Keratinocyte (primary cell): ENCODE results near the gene SNAP25. TPM values are rescaled to one million over a fixed set of nuclear protein-coding genes. Genes with fewer than 3 reads are reported as not detected.

ENCODE experiments used
- DNase-seq: peaks from one replicate; pipeline ENCODE4 v3.0.0-alpha.2; 2011; ENCODE audit warnings: low read depth, missing footprints, low spot score
- FAIRE-seq: peaks from 2 replicates; lab custom pipeline; 2011; peaks lifted over from hg19 to GRCh38; lab: Jason Lieb, UNC
- H2AFZ ChIP-seq: 2 replicates; pipeline ENCODE4 v1.6.0; 2012; ENCODE audit warnings: low read length, control low read depth, inconsistent platforms; ENCODE audit not compliant: control insufficient read depth
- H3K27ac ChIP-seq: 2 replicates; pipeline ENCODE4 v1.5.1; 2011; ENCODE audit warnings: low read length; ENCODE audit not compliant: control insufficient read depth, insufficient read depth
- H3K27me3 ChIP-seq: 3 replicates; pipeline ENCODE4 v1.6.0; 2011; ENCODE audit warnings: low read length; ENCODE audit not compliant: control insufficient read depth, insufficient read depth; ENCODE audit errors: extremely low read depth
- H3K36me3 ChIP-seq, 2 experiments: 2 replicates in 1 of 2; 3 replicates in 1 of 2; pipeline ENCODE4 v1.5.1; 2011; ENCODE audit warnings: low read length in 2 of 2, mild to moderate bottlenecking in 1 of 2; ENCODE audit not compliant: control insufficient read depth in 2 of 2, insufficient read depth in 2 of 2; ENCODE audit errors: extremely low read depth in 1 of 2
- H3K4me1 ChIP-seq: 3 replicates; pipeline ENCODE4 v1.5.1; 2011; ENCODE audit warnings: low read length; ENCODE audit not compliant: control insufficient read depth, insufficient read depth; ENCODE audit errors: extremely low read depth
- H3K4me2 ChIP-seq: 3 replicates; pipeline ENCODE4 v1.6.0; 2011; ENCODE audit warnings: low read depth, low read length; ENCODE audit not compliant: control insufficient read depth, insufficient read depth; ENCODE audit errors: extremely low read depth
- H3K4me3 ChIP-seq, 3 experiments: fragments of 200-600 bp in 1 of 3; sonication (generic) in 1 of 3; 2 replicates in 2 of 3; 3 replicates in 1 of 3; pipeline ENCODE4 v1.5.1; 2011 to 2016; ENCODE audit warnings: low read length in 3 of 3, mild to moderate bottlenecking in 3 of 3, control low read depth in 2 of 3, inconsistent platforms in 1 of 3, low read depth in 1 of 3, mixed read lengths in 1 of 3, mixed run types in 1 of 3, moderate library complexity in 1 of 3; ENCODE audit not compliant: control insufficient read depth in 2 of 3, insufficient read depth in 2 of 3; ENCODE audit errors: extremely low read depth in 1 of 3
- H3K79me2 ChIP-seq: 2 replicates; pipeline ENCODE4 v1.6.0; 2012; ENCODE audit warnings: low read length; ENCODE audit not compliant: control insufficient read depth, insufficient read depth
- H3K9ac ChIP-seq: 3 replicates; pipeline ENCODE4 v1.6.0; 2011; ENCODE audit warnings: low read length; ENCODE audit not compliant: control insufficient read depth, insufficient read depth; ENCODE audit errors: extremely low read depth
- H3K9me1 ChIP-seq: 3 replicates; pipeline ENCODE4 v1.6.0; 2011; ENCODE audit warnings: low read length; ENCODE audit not compliant: control insufficient read depth, insufficient read depth; ENCODE audit errors: extremely low read depth
- H3K9me3 ChIP-seq: 2 replicates; pipeline ENCODE4 v1.5.1; 2012; ENCODE audit warnings: low read depth, low read length; ENCODE audit not compliant: control insufficient read depth
- H4K20me1 ChIP-seq: 3 replicates; pipeline ENCODE4 v1.6.0; 2011; ENCODE audit warnings: low read length; ENCODE audit not compliant: control insufficient read depth, insufficient read depth; ENCODE audit errors: extremely low read depth
- EZH2 ChIP-seq: IDR thresholded peaks from one replicate; pipeline ENCODE4 v1.6.1; 2012; ENCODE audit warnings: inconsistent platforms, mild to moderate bottlenecking, low read length, moderate library complexity
- dilution Hi-C: fragments of 300-500 bp; cut with MboI; formaldehyde crosslinking; loops from one replicate; pipeline ENCODE4 v1.7.0; 2020; ENCODE audit warnings: low sequenced_read_pairs; ENCODE audit not compliant: extremely low pct_ligation_motif_present
- polyA plus RNA-seq, 5 experiments: library from polyadenylated mRNA; depleted of rRNA in 3 of 5; stranded (reverse) in 3 of 5; stranded (forward) in 1 of 5; unstranded in 1 of 5; fragments of >200 nt; gene quantifications; 1 replicate in 1 of 5; 2 replicates in 3 of 5; 3 replicates in 1 of 5; pipeline versions ENCODE4 v1.2.1 to v1.2.3, GENCODE V29; 2011 to 2012; ENCODE audit warnings: missing spikeins in 2 of 5, low read depth in 1 of 5, low replicate concordance in 1 of 5
- TF ChIP-seq, protein P1 (sequence below), 3 experiments: IDR thresholded peaks in 1 of 3; conservative IDR thresholded peaks in 1 of 3; optimal IDR thresholded peaks in 1 of 3; 2 replicates in 2 of 3; 3 replicates in 1 of 3; pipeline versions ENCODE3 to v1.5.1; 2011; ENCODE audit warnings: low read length in 3 of 3, mild to moderate bottlenecking in 3 of 3, moderate library complexity in 2 of 3, control low read depth in 1 of 3, inconsistent platforms in 1 of 3; ENCODE audit not compliant: insufficient read depth in 2 of 3; ENCODE audit errors: extremely low read depth in 1 of 3

SNAP25 gene
- polyA plus RNA-seq, 1 donor (not counting 4 experiments of a cell fraction or from before 2014, with no cell fraction given), result not detected

DNA sequence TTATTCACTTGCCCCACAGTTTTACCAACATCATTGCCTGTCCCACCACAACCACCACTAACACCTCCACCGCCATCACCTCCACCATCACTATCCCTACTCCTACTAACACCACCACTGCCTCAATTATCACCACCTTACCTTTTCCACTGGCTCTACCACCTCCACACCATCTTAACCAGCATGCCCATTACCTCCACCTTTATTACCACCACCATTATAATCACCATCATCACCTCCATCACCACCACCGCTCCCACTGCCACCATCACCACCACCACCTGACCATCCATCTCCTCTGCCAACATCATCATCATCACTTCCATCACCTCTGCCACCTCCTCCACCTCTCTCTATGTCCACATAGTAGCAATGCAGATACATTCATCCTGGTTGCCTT is 90.0 kb downstream of the SNAP25 start:
- no peak overlapping the region for H3K4me2 ChIP-seq
- TF ChIP-seq, protein P1, sequence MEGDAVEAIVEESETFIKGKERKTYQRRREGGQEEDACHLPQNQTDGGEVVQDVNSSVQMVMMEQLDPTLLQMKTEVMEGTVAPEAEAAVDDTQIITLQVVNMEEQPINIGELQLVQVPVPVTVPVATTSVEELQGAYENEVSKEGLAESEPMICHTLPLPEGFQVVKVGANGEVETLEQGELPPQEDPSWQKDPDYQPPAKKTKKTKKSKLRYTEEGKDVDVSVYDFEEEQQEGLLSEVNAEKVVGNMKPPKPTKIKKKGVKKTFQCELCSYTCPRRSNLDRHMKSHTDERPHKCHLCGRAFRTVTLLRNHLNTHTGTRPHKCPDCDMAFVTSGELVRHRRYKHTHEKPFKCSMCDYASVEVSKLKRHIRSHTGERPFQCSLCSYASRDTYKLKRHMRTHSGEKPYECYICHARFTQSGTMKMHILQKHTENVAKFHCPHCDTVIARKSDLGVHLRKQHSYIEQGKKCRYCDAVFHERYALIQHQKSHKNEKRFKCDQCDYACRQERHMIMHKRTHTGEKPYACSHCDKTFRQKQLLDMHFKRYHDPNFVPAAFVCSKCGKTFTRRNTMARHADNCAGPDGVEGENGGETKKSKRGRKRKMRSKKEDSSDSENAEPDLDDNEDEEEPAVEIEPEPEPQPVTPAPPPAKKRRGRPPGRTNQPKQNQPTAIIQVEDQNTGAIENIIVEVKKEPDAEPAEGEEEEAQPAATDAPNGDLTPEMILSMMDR (optimal IDR thresholded peaks at IDR 0.05 in 1 of 3, IDR thresholded peaks at IDR 0.05 in 1 of 3, conservative IDR thresholded peaks at IDR 0.05 in 1 of 3; ENCODE audit: extremely low read depth in 1 of 3, insufficient read depth in 2 of 3, low read length in 3 of 3), result no peak
- no peak for TF ChIP-seq EZH2
- no peak for FAIRE-seq
- dilution Hi-C loops, result no loop called here
- no peaks in the 10 kb centered on the region for H3K9me3 ChIP-seq
- peaks cover 39% of the 10 kb centered on the region for H3K4me1 ChIP-seq
- H3K9me1 ChIP-seq, result peaks cover 4% of the 10 kb centered on the region
- DNase-seq, result no peak
- H3K27me3 ChIP-seq, result no peaks in the 10 kb centered on the region
- no peaks in the 10 kb centered on the region for H4K20me1 ChIP-seq
- H3K9ac ChIP-seq, result no peak overlapping the region
- H3K27ac ChIP-seq, result no peak overlapping the region
- H3K4me3 ChIP-seq, result no peak overlapping the region
- H3K36me3 ChIP-seq, result no peaks in the 10 kb centered on the region
- H3K79me2 ChIP-seq, result no peaks in the 10 kb centered on the region
- no peak overlapping the region for H2AFZ ChIP-seq

DNA sequence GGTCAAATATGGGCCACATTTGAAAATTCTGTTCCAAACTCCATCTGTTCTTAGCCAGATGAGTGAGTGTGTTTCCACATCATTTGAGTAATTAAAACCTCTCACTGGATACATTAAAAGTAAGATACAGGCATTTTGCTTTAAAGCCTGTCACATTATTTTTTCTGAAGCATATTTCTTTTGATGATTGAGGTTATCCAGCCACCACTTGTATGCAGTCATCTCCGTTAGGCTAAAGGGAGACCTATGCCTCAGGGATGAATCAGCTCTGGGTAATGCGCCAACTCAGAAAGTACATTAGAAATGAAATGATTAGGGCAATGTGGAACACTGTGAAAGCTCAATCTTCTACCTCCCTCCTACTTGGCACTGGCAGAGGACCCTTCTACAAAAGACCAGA is 90.7 kb downstream of the SNAP25 start:
- H2AFZ ChIP-seq, result no peak overlapping the region
- H3K4me2 ChIP-seq, result peak overlapping the region; percentile 67
- H3K4me1 ChIP-seq, result peaks cover 39% of the 10 kb centered on the region
- no peaks in the 10 kb centered on the region for H3K36me3 ChIP-seq
- dilution Hi-C loops, result no loop called here
- DNase-seq (peak; percentile 32), FAIRE-seq (peak; percentile 87)
- no peak overlapping the region for H3K9ac ChIP-seq
- no peaks in the 10 kb centered on the region for H3K27me3 ChIP-seq
- no peak overlapping the region for H3K27ac ChIP-seq
- TF ChIP-seq, protein P1 (optimal IDR thresholded peaks at IDR 0.05 in 1 of 3, IDR thresholded peaks at IDR 0.05 in 1 of 3, conservative IDR thresholded peaks at IDR 0.05 in 1 of 3; ENCODE audit: extremely low read depth in 1 of 3, insufficient read depth in 2 of 3, low read length in 3 of 3), result no peak
- TF ChIP-seq EZH2, result no peak
- no peaks in the 10 kb centered on the region for H4K20me1 ChIP-seq
- H3K79me2 ChIP-seq, result no peaks in the 10 kb centered on the region
- peaks cover 4% of the 10 kb centered on the region for H3K9me1 ChIP-seq
- H3K9me3 ChIP-seq, result no peaks in the 10 kb centered on the region
- H3K4me3 ChIP-seq, result peak overlapping the region in 1 of 3 experiments; percentile 27
